Neural crest cell (in vitro differentiated cells): ENCODE data around the gene ADAMTS15. TPM values are rescaled to one million over a fixed set of nuclear protein-coding genes. Genes with fewer than 3 reads are reported as not detected.

ENCODE experiments used
- DNase-seq: peaks from one replicate; pipeline ENCODE4 v3.0.0; 2021; ENCODE audit warnings: low read depth, mixed read lengths, low spot score
- H3K27ac Mint-ChIP-seq: one replicate; pipeline ENCODE4 v1.8.0; 2021; ENCODE audit warnings: mild to moderate bottlenecking, mixed read lengths; ENCODE audit not compliant: unreplicated experiment
- H3K27me3 Mint-ChIP-seq: 2 replicates; pipeline ENCODE4 v1.8.0; 2021; ENCODE audit warnings: low read depth, mild to moderate bottlenecking, mixed read lengths
- H3K36me3 Mint-ChIP-seq: 2 replicates; pipeline ENCODE4 v1.8.0; 2021; ENCODE audit warnings: low read depth, mild to moderate bottlenecking, mixed read lengths
- H3K4me1 Mint-ChIP-seq: 2 replicates; pipeline ENCODE4 v1.8.0; 2021; ENCODE audit warnings: mixed read lengths
- H3K4me3 Mint-ChIP-seq: one replicate; pipeline ENCODE4 v1.8.0; 2021; ENCODE audit warnings: mild to moderate bottlenecking, mixed read lengths
- H3K9me3 Mint-ChIP-seq: 2 replicates; pipeline ENCODE4 v1.8.0; 2021; ENCODE audit warnings: mixed read lengths
- CTCF ChIP-seq: fragments of 200-600 bp; sonication (generic); conservative IDR thresholded peaks from 2 replicates; pipeline ENCODE4 v1.5.0; 2021; ENCODE audit warnings: antibody characterized with exemption, mild to moderate bottlenecking
- long read RNA-seq: library from polyadenylated mRNA; unstranded; transcript quantifications from one replicate; pipeline ENCODE4 v2.0.0, GENCODE V29; 2020
- total RNA-seq: library from RNA; stranded (reverse); gene quantifications from 2 replicates; pipeline ENCODE4 v1.2.1, GENCODE V29; 2021

ADAMTS15 gene
- 7.5 and 7.7 TPM in 2 replicates for total RNA-seq
- long read RNA-seq, partial matches to known transcripts: 0 of 1 reads
- long read RNA-seq, other reads (novel, unspliced or antisense): 1 of 1 reads

GRCh38 chr11:130448416-130449309, at the start of gene ADAMTS15:
ADAMTS15 (plus strand) TSS chr11:130448645; CDS start chr11:130448974, 329 bp downstream.
- Mint-ChIP-seq H3K9me3 (no peaks in the 10 kb centered on the region), H3K27ac (no peak within 1 kb of the TSS), H3K36me3 (no peaks in the 10 kb centered on the region), H3K4me1 (peaks cover 24% of the 10 kb centered on the region), H3K27me3 (peaks cover 32% of the 10 kb centered on the region), H3K4me3 (peak within 1 kb of the TSS; percentile 95)
- no peak for TF ChIP-seq CTCF
- peak; percentile 81 for DNase-seq

GRCh38 chr11:130399196-130399595, 49.2 kb upstream of the ADAMTS15 start:
- no peak for TF ChIP-seq CTCF
- Mint-ChIP-seq H3K4me3 (no peak overlapping the region), H3K36me3 (no peaks in the 10 kb centered on the region), H3K27me3 (peaks cover 11% of the 10 kb centered on the region), H3K9me3 (no peaks in the 10 kb centered on the region), H3K4me1 (peaks cover 21% of the 10 kb centered on the region), H3K27ac (no peak overlapping the region)
- DNase-seq: no peak

GRCh38 chr11:130400781-130401483, 47.5 kb upstream of the ADAMTS15 start:
- Mint-ChIP-seq H3K4me1 (peaks cover 11% of the 10 kb centered on the region), H3K9me3 (no peaks in the 10 kb centered on the region), H3K36me3 (no peaks in the 10 kb centered on the region), H3K4me3 (no peak overlapping the region), H3K27me3 (peaks cover 11% of the 10 kb centered on the region), H3K27ac (no peak overlapping the region)
- no peak for TF ChIP-seq CTCF
- no peak for DNase-seq

- no peak for TF ChIP-seq CTCF
- Mint-ChIP-seq H3K27me3 (peaks cover 11% of the 10 kb centered on the region), H3K4me1 (peaks cover 11% of the 10 kb centered on the region), H3K9me3 (no peaks in the 10 kb centered on the region), H3K4me3 (no peak overlapping the region), H3K36me3 (no peaks in the 10 kb centered on the region), H3K27ac (no peak overlapping the region)
- no peak for DNase-seq
Measured at GRCh38 chr11:130402570-130402969, 45.9 kb upstream of the ADAMTS15 start.

- Mint-ChIP-seq H3K4me3 (no peak overlapping the region), H3K36me3 (no peaks in the 10 kb centered on the region), H3K9me3 (no peaks in the 10 kb centered on the region), H3K4me1 (peaks cover 11% of the 10 kb centered on the region), H3K27ac (no peak overlapping the region), H3K27me3 (peaks cover 9% of the 10 kb centered on the region)
- no peak for TF ChIP-seq CTCF
- no peak for DNase-seq
Measured at GRCh38 chr11:130403271-130403804, 45.1 kb upstream of the ADAMTS15 start.
